Keratinocyte (primary cell): ENCODE data around the gene PTPRF. TPM values are rescaled to one million over a fixed set of nuclear protein-coding genes. Genes with fewer than 3 reads are reported as not detected.

Source experiments
- DNase-seq: peaks from one replicate; pipeline ENCODE4 v3.0.0-alpha.2; 2011; ENCODE audit warnings: low read depth, missing footprints, low spot score
- FAIRE-seq: peaks from 2 replicates; lab custom pipeline; 2011; peaks lifted over from hg19 to GRCh38; lab: Jason Lieb, UNC
- H2AFZ ChIP-seq: 2 replicates; pipeline ENCODE4 v1.6.0; 2012; ENCODE audit warnings: low read length, control low read depth, inconsistent platforms; ENCODE audit not compliant: control insufficient read depth
- H3K27ac ChIP-seq: 2 replicates; pipeline ENCODE4 v1.5.1; 2011; ENCODE audit warnings: low read length; ENCODE audit not compliant: control insufficient read depth, insufficient read depth
- H3K27me3 ChIP-seq: 3 replicates; pipeline ENCODE4 v1.6.0; 2011; ENCODE audit warnings: low read length; ENCODE audit not compliant: control insufficient read depth, insufficient read depth; ENCODE audit errors: extremely low read depth
- H3K36me3 ChIP-seq, 2 experiments: 2 replicates in 1 of 2; 3 replicates in 1 of 2; pipeline ENCODE4 v1.5.1; 2011; ENCODE audit warnings: low read length in 2 of 2, mild to moderate bottlenecking in 1 of 2; ENCODE audit not compliant: control insufficient read depth in 2 of 2, insufficient read depth in 2 of 2; ENCODE audit errors: extremely low read depth in 1 of 2
- H3K4me1 ChIP-seq: 3 replicates; pipeline ENCODE4 v1.5.1; 2011; ENCODE audit warnings: low read length; ENCODE audit not compliant: control insufficient read depth, insufficient read depth; ENCODE audit errors: extremely low read depth
- H3K4me2 ChIP-seq: 3 replicates; pipeline ENCODE4 v1.6.0; 2011; ENCODE audit warnings: low read depth, low read length; ENCODE audit not compliant: control insufficient read depth, insufficient read depth; ENCODE audit errors: extremely low read depth
- H3K4me3 ChIP-seq, 3 experiments: fragments of 200-600 bp in 1 of 3; sonication (generic) in 1 of 3; 2 replicates in 2 of 3; 3 replicates in 1 of 3; pipeline ENCODE4 v1.5.1; 2011 to 2016; ENCODE audit warnings: low read length in 3 of 3, mild to moderate bottlenecking in 3 of 3, control low read depth in 2 of 3, inconsistent platforms in 1 of 3, low read depth in 1 of 3, mixed read lengths in 1 of 3, mixed run types in 1 of 3, moderate library complexity in 1 of 3; ENCODE audit not compliant: control insufficient read depth in 2 of 3, insufficient read depth in 2 of 3; ENCODE audit errors: extremely low read depth in 1 of 3
- H3K79me2 ChIP-seq: 2 replicates; pipeline ENCODE4 v1.6.0; 2012; ENCODE audit warnings: low read length; ENCODE audit not compliant: control insufficient read depth, insufficient read depth
- H3K9ac ChIP-seq: 3 replicates; pipeline ENCODE4 v1.6.0; 2011; ENCODE audit warnings: low read length; ENCODE audit not compliant: control insufficient read depth, insufficient read depth; ENCODE audit errors: extremely low read depth
- H3K9me1 ChIP-seq: 3 replicates; pipeline ENCODE4 v1.6.0; 2011; ENCODE audit warnings: low read length; ENCODE audit not compliant: control insufficient read depth, insufficient read depth; ENCODE audit errors: extremely low read depth
- H3K9me3 ChIP-seq: 2 replicates; pipeline ENCODE4 v1.5.1; 2012; ENCODE audit warnings: low read depth, low read length; ENCODE audit not compliant: control insufficient read depth
- H4K20me1 ChIP-seq: 3 replicates; pipeline ENCODE4 v1.6.0; 2011; ENCODE audit warnings: low read length; ENCODE audit not compliant: control insufficient read depth, insufficient read depth; ENCODE audit errors: extremely low read depth
- EZH2 ChIP-seq: IDR thresholded peaks from one replicate; pipeline ENCODE4 v1.6.1; 2012; ENCODE audit warnings: inconsistent platforms, mild to moderate bottlenecking, low read length, moderate library complexity
- dilution Hi-C: fragments of 300-500 bp; cut with MboI; formaldehyde crosslinking; loops from one replicate; pipeline ENCODE4 v1.7.0; 2020; ENCODE audit warnings: low sequenced_read_pairs; ENCODE audit not compliant: extremely low pct_ligation_motif_present
- polyA plus RNA-seq, 5 experiments: library from polyadenylated mRNA; depleted of rRNA in 3 of 5; stranded (reverse) in 3 of 5; stranded (forward) in 1 of 5; unstranded in 1 of 5; fragments of >200 nt; gene quantifications; 1 replicate in 1 of 5; 2 replicates in 3 of 5; 3 replicates in 1 of 5; pipeline versions ENCODE4 v1.2.1 to v1.2.3, GENCODE V29; 2011 to 2012; ENCODE audit warnings: missing spikeins in 2 of 5, low read depth in 1 of 5, low replicate concordance in 1 of 5
- TF ChIP-seq, protein P1 (sequence below), 3 experiments: IDR thresholded peaks in 1 of 3; conservative IDR thresholded peaks in 1 of 3; optimal IDR thresholded peaks in 1 of 3; 2 replicates in 2 of 3; 3 replicates in 1 of 3; pipeline versions ENCODE3 to v1.5.1; 2011; ENCODE audit warnings: low read length in 3 of 3, mild to moderate bottlenecking in 3 of 3, moderate library complexity in 2 of 3, control low read depth in 1 of 3, inconsistent platforms in 1 of 3; ENCODE audit not compliant: insufficient read depth in 2 of 3; ENCODE audit errors: extremely low read depth in 1 of 3

PTPRF gene
- polyA plus RNA-seq, 1 donor (not counting 4 experiments of a cell fraction or from before 2014, with no cell fraction given), result 161 TPM

GRCh38 chr1:43598622-43599021 is 67.9 kb downstream of the PTPRF start:
- dilution Hi-C loops, result no loop called here
- H4K20me1 ChIP-seq, result no peaks in the 10 kb centered on the region
- peaks cover 44 to 56% of the 10 kb centered on the region in 2 experiments for H3K36me3 ChIP-seq
- no peaks in the 10 kb centered on the region for H3K9me3 ChIP-seq
- no peak overlapping the region for H3K9ac ChIP-seq
- peaks cover 6% of the 10 kb centered on the region for H3K4me1 ChIP-seq
- H3K4me3 ChIP-seq, result no peak overlapping the region
- TF ChIP-seq, protein P1, sequence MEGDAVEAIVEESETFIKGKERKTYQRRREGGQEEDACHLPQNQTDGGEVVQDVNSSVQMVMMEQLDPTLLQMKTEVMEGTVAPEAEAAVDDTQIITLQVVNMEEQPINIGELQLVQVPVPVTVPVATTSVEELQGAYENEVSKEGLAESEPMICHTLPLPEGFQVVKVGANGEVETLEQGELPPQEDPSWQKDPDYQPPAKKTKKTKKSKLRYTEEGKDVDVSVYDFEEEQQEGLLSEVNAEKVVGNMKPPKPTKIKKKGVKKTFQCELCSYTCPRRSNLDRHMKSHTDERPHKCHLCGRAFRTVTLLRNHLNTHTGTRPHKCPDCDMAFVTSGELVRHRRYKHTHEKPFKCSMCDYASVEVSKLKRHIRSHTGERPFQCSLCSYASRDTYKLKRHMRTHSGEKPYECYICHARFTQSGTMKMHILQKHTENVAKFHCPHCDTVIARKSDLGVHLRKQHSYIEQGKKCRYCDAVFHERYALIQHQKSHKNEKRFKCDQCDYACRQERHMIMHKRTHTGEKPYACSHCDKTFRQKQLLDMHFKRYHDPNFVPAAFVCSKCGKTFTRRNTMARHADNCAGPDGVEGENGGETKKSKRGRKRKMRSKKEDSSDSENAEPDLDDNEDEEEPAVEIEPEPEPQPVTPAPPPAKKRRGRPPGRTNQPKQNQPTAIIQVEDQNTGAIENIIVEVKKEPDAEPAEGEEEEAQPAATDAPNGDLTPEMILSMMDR (optimal IDR thresholded peaks at IDR 0.05 in 1 of 3, IDR thresholded peaks at IDR 0.05 in 1 of 3, conservative IDR thresholded peaks at IDR 0.05 in 1 of 3; ENCODE audit: extremely low read depth in 1 of 3, insufficient read depth in 2 of 3, low read length in 3 of 3), result no peak
- no peak for TF ChIP-seq EZH2
- H3K4me2 ChIP-seq, result no peak overlapping the region
- no peaks in the 10 kb centered on the region for H3K9me1 ChIP-seq
- no peaks in the 10 kb centered on the region for H3K27me3 ChIP-seq
- FAIRE-seq (no peak), DNase-seq (no peak)
- no peak overlapping the region for H2AFZ ChIP-seq
- no peaks in the 10 kb centered on the region for H3K79me2 ChIP-seq
- H3K27ac ChIP-seq, result no peak overlapping the region

DNA sequence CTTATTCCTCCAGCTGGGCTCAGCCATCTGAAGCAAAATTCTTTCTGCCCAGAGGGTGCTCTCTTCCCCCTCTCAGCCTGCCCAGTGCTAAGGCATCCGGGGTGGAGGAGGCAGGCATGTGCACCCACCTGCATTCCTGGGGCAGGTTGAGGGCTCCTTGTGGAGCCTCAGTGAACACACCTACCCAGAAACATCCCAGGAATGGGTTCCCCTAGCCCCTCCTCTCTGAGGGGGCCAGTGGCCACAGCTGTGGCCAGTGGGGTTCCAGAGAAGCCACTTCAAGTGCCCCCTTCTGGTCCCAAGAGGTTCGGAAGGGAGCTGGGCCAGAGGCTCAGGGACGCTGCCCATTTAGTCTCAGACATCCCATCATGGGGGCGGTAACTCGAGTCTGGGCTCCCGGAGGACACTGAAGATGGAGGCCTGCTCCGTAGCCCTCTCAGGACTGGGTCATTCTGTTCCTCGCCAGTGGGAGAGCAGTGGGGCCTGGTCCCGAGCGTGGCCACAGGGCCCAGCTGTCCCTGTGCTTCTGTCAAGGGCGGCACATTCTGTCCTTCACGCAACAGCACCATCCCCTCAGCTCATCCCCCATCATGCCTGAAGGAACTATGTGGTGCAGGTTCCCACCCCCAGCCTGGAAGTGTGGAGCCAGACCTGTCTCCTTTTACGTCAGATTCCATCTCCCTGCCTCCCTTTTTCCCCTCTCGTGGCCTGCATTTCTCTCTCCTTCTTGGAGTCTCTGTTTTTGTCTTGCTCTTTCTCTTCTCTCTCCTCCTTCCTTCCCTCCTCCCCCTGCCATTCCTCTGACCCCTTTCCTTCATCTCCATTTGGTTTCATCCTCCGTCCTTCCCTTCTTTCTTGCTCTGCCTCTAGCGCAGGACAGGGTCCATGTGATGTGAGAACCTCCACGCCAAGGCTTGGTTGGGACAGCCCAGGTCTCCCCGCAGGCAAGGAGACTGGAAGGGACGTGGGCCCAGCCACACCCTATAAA is 69.6 kb downstream of the PTPRF start:
- H3K4me3 ChIP-seq, result no peak overlapping the region
- H3K79me2 ChIP-seq, result no peaks in the 10 kb centered on the region
- dilution Hi-C loops, result no loop called here
- H3K27ac ChIP-seq, result no peak overlapping the region
- H3K9ac ChIP-seq, result no peak overlapping the region
- H3K9me1 ChIP-seq, result no peaks in the 10 kb centered on the region
- H3K27me3 ChIP-seq, result no peaks in the 10 kb centered on the region
- FAIRE-seq, result no peak
- H3K36me3 ChIP-seq, result peaks cover 56 to 60% of the 10 kb centered on the region in 2 experiments
- H3K4me1 ChIP-seq, result peaks cover 6% of the 10 kb centered on the region
- H3K4me2 ChIP-seq, result no peak overlapping the region
- no peaks in the 10 kb centered on the region for H4K20me1 ChIP-seq
- H2AFZ ChIP-seq, result no peak overlapping the region
- no peak for TF ChIP-seq EZH2
- TF ChIP-seq, protein P1 (optimal IDR thresholded peaks at IDR 0.05 in 1 of 3, IDR thresholded peaks at IDR 0.05 in 1 of 3, conservative IDR thresholded peaks at IDR 0.05 in 1 of 3; ENCODE audit: extremely low read depth in 1 of 3, insufficient read depth in 2 of 3, low read length in 3 of 3), result no peak
- no peaks in the 10 kb centered on the region for H3K9me3 ChIP-seq
- no peak for DNase-seq
